KMS-11 (cell line): ENCODE data around the gene FOXQ1.

Experiments used
- H2AFZ ChIP-seq: fragments of 200-600 bp; sonication (generic); 2 replicates; pipeline ENCODE4 v1.6.1; 2016; ENCODE audit warnings: antibody characterized with exemption, mixed run types, low read depth
- H3K27ac ChIP-seq: fragments of 200-600 bp; sonication (generic); 2 replicates; pipeline ENCODE4 v1.6.1; 2016; ENCODE audit warnings: mild to moderate bottlenecking, mixed run types
- H3K27me3 ChIP-seq: fragments of 200-600 bp; sonication (generic); 2 replicates; pipeline ENCODE4 v1.6.1; 2017; ENCODE audit warnings: mild to moderate bottlenecking, low read depth, mixed run types, moderate library complexity; ENCODE audit not compliant: insufficient read depth
- H3K36me3 ChIP-seq: fragments of 200-600 bp; sonication (generic); 2 replicates; pipeline ENCODE4 v1.6.1; 2017; ENCODE audit warnings: mild to moderate bottlenecking, mixed run types; ENCODE audit not compliant: insufficient read depth
- H3K4me1 ChIP-seq: fragments of 200-600 bp; sonication (generic); 2 replicates; pipeline ENCODE4 v1.6.1; 2016; ENCODE audit warnings: mild to moderate bottlenecking, low read depth, mixed run types; ENCODE audit not compliant: poor library complexity, severe bottlenecking
- H3K4me2 ChIP-seq: fragments of 200-600 bp; sonication (generic); 2 replicates; pipeline ENCODE4 v1.7.0; 2016; ENCODE audit warnings: mild to moderate bottlenecking, mixed run types
- H3K4me3 ChIP-seq: fragments of 200-600 bp; sonication (generic); IDR thresholded peaks from 2 replicates; pipeline ENCODE4 v1.6.1; 2017; ENCODE audit warnings: low read depth, low read length, mixed read lengths; ENCODE audit not compliant: insufficient read depth
- H3K79me2 ChIP-seq: fragments of 200-600 bp; sonication (generic); 2 replicates; pipeline ENCODE4 v1.6.1; 2016; ENCODE audit warnings: low read depth, mixed run types; ENCODE audit not compliant: insufficient read depth
- H3K9ac ChIP-seq: fragments of 200-600 bp; sonication (generic); 2 replicates; pipeline ENCODE4 v1.6.1; 2016; ENCODE audit warnings: mild to moderate bottlenecking, mixed run types
- H4K20me1 ChIP-seq: fragments of 200-600 bp; sonication (generic); 2 replicates; pipeline ENCODE4 v1.6.1; 2016; ENCODE audit warnings: mild to moderate bottlenecking, mixed run types; ENCODE audit not compliant: insufficient read depth
- CTCF ChIP-seq: fragments of 200-600 bp; sonication (generic); conservative IDR thresholded peaks from 2 replicates; pipeline ENCODE4 v1.6.1; 2017; ENCODE audit warnings: low read depth, mild to moderate bottlenecking, antibody characterized with exemption, low read length, moderate library complexity, mixed read lengths

FOXQ1 gene

DNA sequence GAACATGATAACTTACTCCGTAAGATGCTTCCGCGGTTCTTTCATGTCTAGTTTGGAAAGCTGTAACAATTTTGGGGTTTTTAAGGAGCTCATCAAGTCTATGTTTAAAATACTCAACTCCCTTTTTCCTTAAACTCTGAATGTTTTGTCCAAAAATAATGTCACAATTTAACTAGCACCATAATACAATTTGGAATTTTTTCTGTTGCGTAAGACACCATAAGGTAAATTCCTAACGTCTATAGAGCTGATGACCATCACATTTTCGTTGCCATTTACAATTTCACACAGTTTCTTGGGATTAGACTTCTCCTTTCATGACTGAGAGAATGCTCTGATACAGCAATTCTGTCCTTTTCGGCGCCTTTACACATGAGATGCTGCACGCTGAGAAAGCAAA lies 50.7 kb downstream of the FOXQ1 start:
- no peaks in the 10 kb centered on the region for H3K79me2 ChIP-seq
- no peak overlapping the region for H3K4me3 ChIP-seq

GRCh38 chr6:1363298-1363697 lies 51.4 kb downstream of the FOXQ1 start:
- Histone ChIP-seq H3K4me3 (no peak overlapping the region), H3K4me2 (no peak overlapping the region), H2AFZ (no peak overlapping the region), H3K36me3 (no peaks in the 10 kb centered on the region), H3K27ac (no peak overlapping the region), H3K27me3 (no peaks in the 10 kb centered on the region), H3K9ac (no peak overlapping the region), H3K4me1 (no peaks in the 10 kb centered on the region), H4K20me1 (no peaks in the 10 kb centered on the region), H3K79me2 (no peaks in the 10 kb centered on the region)
- TF ChIP-seq CTCF, result no peak

More for the DNA sequence above, 50.7 kb downstream of the FOXQ1 start:
- H3K4me1 ChIP-seq, result no peaks in the 10 kb centered on the region
- no peak for TF ChIP-seq CTCF
- H4K20me1 ChIP-seq, result no peaks in the 10 kb centered on the region
- no peak overlapping the region for H2AFZ ChIP-seq
- no peak overlapping the region for H3K27ac ChIP-seq
- H3K27me3 ChIP-seq, result no peaks in the 10 kb centered on the region
- no peaks in the 10 kb centered on the region for H3K36me3 ChIP-seq
- no peak overlapping the region for H3K4me2 ChIP-seq
- H3K9ac ChIP-seq, result no peak overlapping the region

DNA sequence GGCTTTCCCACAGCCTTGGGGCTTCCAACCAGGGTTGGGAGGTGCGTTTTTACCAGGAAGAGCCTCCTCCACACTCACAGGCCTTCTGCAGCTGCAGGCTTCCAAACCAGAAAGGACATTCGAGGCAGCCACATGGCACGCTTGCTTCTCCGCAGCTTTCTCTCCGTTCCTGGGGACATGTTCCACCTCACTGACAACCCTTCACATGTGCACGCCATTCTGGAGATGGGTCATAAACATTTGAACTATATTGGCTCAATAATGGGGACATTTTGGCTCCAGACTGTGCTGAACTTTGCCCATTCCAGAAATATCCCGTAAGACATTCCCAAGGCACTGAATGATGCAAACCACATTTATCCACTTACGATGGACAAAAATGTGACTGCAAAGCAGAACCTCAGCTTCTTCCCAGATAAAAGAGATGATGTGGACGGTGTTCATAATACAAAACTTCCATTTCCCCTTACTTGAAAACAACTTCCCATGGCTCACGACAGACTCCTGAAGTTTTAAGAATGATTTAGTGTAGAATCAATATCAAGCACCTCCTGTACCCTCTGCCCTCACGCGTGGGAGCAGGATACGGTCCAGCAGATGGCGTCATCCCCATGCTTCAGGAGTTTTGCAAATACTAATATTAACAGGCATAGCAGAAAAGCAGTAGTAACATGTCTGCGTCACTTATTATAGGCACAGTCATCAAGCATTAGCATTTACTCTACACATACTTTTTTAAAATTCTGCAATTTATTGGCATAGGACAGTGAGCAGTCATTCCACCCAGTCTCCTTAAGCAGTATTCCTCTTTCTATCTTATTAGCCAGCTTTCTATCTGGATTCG lies 52.1 kb downstream of the FOXQ1 start:
- no peak overlapping the region for H3K9ac ChIP-seq
- no peaks in the 10 kb centered on the region for H3K36me3 ChIP-seq
- no peaks in the 10 kb centered on the region for H3K79me2 ChIP-seq
- no peak overlapping the region for H2AFZ ChIP-seq
- no peaks in the 10 kb centered on the region for H3K4me1 ChIP-seq
- H3K4me3 ChIP-seq, result no peak overlapping the region
- H3K27ac ChIP-seq, result no peak overlapping the region
- no peaks in the 10 kb centered on the region for H4K20me1 ChIP-seq
- H3K4me2 ChIP-seq, result no peak overlapping the region
- TF ChIP-seq CTCF, result no peak
- no peaks in the 10 kb centered on the region for H3K27me3 ChIP-seq
